PC-9 (cell line): ENCODE measurements around the gene TLN1. TPM values are rescaled to one million over a fixed set of nuclear protein-coding genes. Genes with fewer than 3 reads are reported as not detected.

Source experiments
- Bru-seq: library from RNA; stranded (reverse); fragments of 400-500 nt; gene quantifications from one replicate; lab custom pipeline; 2021; lab: Mats Ljungman, UMichigan
- BruChase-seq, 2 experiments: library from RNA; stranded (reverse); fragments of 400-500 nt; gene quantifications; one replicate each; lab custom pipeline; 2021; lab: Mats Ljungman, UMichigan
- BruUV-seq: library from RNA; stranded (reverse); fragments of 400-500 nt; replicated peaks from 2 replicates; lab custom pipeline; 2021; lab: Mats Ljungman, UMichigan
- CTCF ChIA-PET: fragments of 300-600 bp; sonication (Branson Sonifier 250); formaldehyde crosslinking; loops from one replicate; lab custom pipeline; 2022; ENCODE audit warnings: antibody characterized with exemption; lab: Charles Lee
- POLR2A ChIA-PET: fragments of 300-600 bp; sonication (Branson Sonifier 250); formaldehyde crosslinking; loops from one replicate; lab custom pipeline; 2022; ENCODE audit warnings: antibody characterized with exemption; ENCODE audit not compliant: unreplicated experiment; lab: Charles Lee
- DNase-seq, 2 experiments: peaks; one replicate each; pipeline versions ENCODE4 v3.0.0 to v3.0.0-alpha.2; 2015 to 2022; ENCODE audit warnings: mixed read lengths in 1 of 2
- H2AFZ ChIP-seq: fragments of 200-600 bp; sonication (generic); 2 replicates; pipeline ENCODE4 v1.8.1; 2017; ENCODE audit warnings: antibody characterized with exemption
- H3F3A ChIP-seq: fragments of 200-600 bp; sonication (generic); 2 replicates; pipeline ENCODE4 v1.8.1; 2017; ENCODE audit warnings: antibody characterized with exemption, mild to moderate bottlenecking, low read depth; ENCODE audit not compliant: insufficient read depth
- H3K27ac ChIP-seq: fragments of 200-600 bp; sonication (generic); 2 replicates; pipeline ENCODE4 v1.6.1; 2016; ENCODE audit warnings: mixed run types
- H3K27me3 ChIP-seq: fragments of 200-600 bp; sonication (generic); 2 replicates; pipeline ENCODE4 v1.6.1; 2016; ENCODE audit warnings: low read depth, mixed run types; ENCODE audit not compliant: insufficient read depth
- H3K36me3 ChIP-seq: fragments of 200-600 bp; sonication (generic); 2 replicates; pipeline ENCODE4 v1.6.1; 2016; ENCODE audit warnings: low read depth, mixed run types
- H3K4me1 ChIP-seq: fragments of 200-600 bp; sonication (generic); replicated peaks from 2 replicates; pipeline ENCODE4 v1.6.1; 2016; ENCODE audit warnings: mixed run types; ENCODE audit not compliant: insufficient read depth
- H3K4me2 ChIP-seq: fragments of 200-600 bp; sonication (generic); 2 replicates; pipeline ENCODE4 v1.6.1; 2017; ENCODE audit warnings: mixed run types
- H3K4me3 ChIP-seq: fragments of 200-600 bp; sonication (generic); 2 replicates; pipeline ENCODE4 v1.6.1; 2016; ENCODE audit warnings: mixed run types
- H3K79me2 ChIP-seq: fragments of 200-600 bp; sonication (generic); 2 replicates; pipeline ENCODE4 v1.6.1; 2017; ENCODE audit warnings: low read depth, mixed run types
- H3K9me2 ChIP-seq: fragments of 200-600 bp; sonication (generic); 2 replicates; pipeline ENCODE4 v1.8.1; 2017; ENCODE audit warnings: mild to moderate bottlenecking; ENCODE audit not compliant: insufficient read depth
- H3K9me3 ChIP-seq: fragments of 200-600 bp; sonication (generic); 2 replicates; pipeline ENCODE4 v1.8.1; 2016; ENCODE audit warnings: low read depth; ENCODE audit not compliant: insufficient read depth
- H4K20me1 ChIP-seq: fragments of 200-600 bp; sonication (generic); 2 replicates; pipeline ENCODE4 v1.8.1; 2017; ENCODE audit not compliant: insufficient read depth
- CTCF ChIP-seq: fragments of 200-600 bp; sonication (generic); conservative IDR thresholded peaks from 2 replicates; pipeline ENCODE4 v1.6.1; 2017; ENCODE audit warnings: mixed run types, antibody characterized with exemption, mild to moderate bottlenecking, moderate library complexity
- EZH2 ChIP-seq: fragments of 200-600 bp; sonication (generic); IDR thresholded peaks from 2 replicates; pipeline ENCODE4 v1.8.0; 2017; ENCODE audit warnings: antibody characterized with exemption, low read depth
- intact Hi-C: fragments of 100-400 bp; cut with micrococcal nuclease; formaldehyde crosslinking; loops from one replicate; pipeline ENCODE4 v1.10.0; 2022; ENCODE audit not compliant: unreplicated experiment
- long read RNA-seq: library from polyadenylated mRNA; stranded (forward); transcript quantifications from one replicate; pipeline ENCODE4 v2.0.0, GENCODE V29; 2022
- total RNA-seq: library from RNA; stranded (reverse); gene quantifications from 2 replicates; pipeline ENCODE4 v1.2.3, GENCODE V29; 2021

The TLN1 gene
- total RNA-seq (101 and 114 TPM in 2 replicates), Bru-seq, nascent RNA (percentile 71 among the genes with signal in this experiment), BruChase-seq, experiment 1, labeled RNA remaining after a 2-hour chase (percentile 73 among the genes with signal in this experiment), BruChase-seq, experiment 2, labeled RNA remaining after a 6-hour chase (percentile 86 among the genes with signal in this experiment)
- long read RNA-seq, partial matches to known transcripts: 28 of 37 reads
- long read RNA-seq, other reads (novel, unspliced or antisense): 9 of 37 reads

- intact Hi-C loops: loop anchor here (1.0 to 10.0 kb wide), 5 partner anchors 17 to 247 kb away; partner anchors contain the start of genes CCDC107, GBA2, RGP1 and RMRP
- H3K4me2 ChIP-seq: peak within 1 kb of the TSS; percentile 89
- 0 out of 2 replicates have a peak, but pooled peaks cover 12% of the 10 kb centered on the region for H3K36me3 ChIP-seq
- H4K20me1 ChIP-seq: peaks cover 6% of the 10 kb centered on the region; the same call in 1 of the 2 replicates
- H3K27ac ChIP-seq: peak within 1 kb of the TSS; percentile 79
- peaks cover 35% of the 10 kb centered on the region for H3F3A ChIP-seq
- no TSS peak for BruUV-seq
- ChIA-PET POLR2A (interaction anchor here (0.7 to 2.4 kb wide), 4 partner anchors 17 to 81 kb away, joined by 3 to 28 read pairs (median 6); partner anchors contain the start of genes CCDC107 and RMRP), CTCF (interaction anchor here (0.9 to 1.6 kb wide), 3 partner anchors 16 to 71 kb away, joined by 3 to 4 read pairs (median 4); no protein-coding TSS in a partner anchor)
- peak within 1 kb of the TSS; percentile 93 for H2AFZ ChIP-seq
- peak; percentile 92 to 96 for DNase-seq
- peak within 1 kb of the TSS; percentile 86 for H3K4me3 ChIP-seq
- TF ChIP-seq EZH2: no peak
- TF ChIP-seq CTCF: no peak
- no peaks in the 10 kb centered on the region for H3K9me2 ChIP-seq
- H3K9me3 ChIP-seq: no peaks in the 10 kb centered on the region
- H3K4me1 ChIP-seq: peaks cover 48% of the 10 kb centered on the region
- no peaks in the 10 kb centered on the region for H3K27me3 ChIP-seq
- peaks cover 59% of the 10 kb centered on the region for H3K79me2 ChIP-seq
Measured at GRCh38 chr9:35732185-35732799, at the start of gene TLN1, which contains the start of gene CREB3. TLN1 (minus strand) TSS chr9:35732195; CDS start chr9:35725694, 6,501 bp downstream. CREB3 (plus strand) TSS chr9:35732666; CDS start chr9:35732773, 107 bp downstream.

GRCh38 chr9:35781066-35781465 is 49.1 kb upstream of the TLN1 start:
- ChIA-PET POLR2A (no interaction called here), CTCF (no interaction called here)
- 0 out of 2 replicates have a peak, but pooled peaks cover 5% of the 10 kb centered on the region for H3K36me3 ChIP-seq
- BruUV-seq: no TSS peak
- intact Hi-C loops: no loop called here
- no peaks in the 10 kb centered on the region for H4K20me1 ChIP-seq
- no peaks in the 10 kb centered on the region for H3K9me2 ChIP-seq
- TF ChIP-seq CTCF (no peak), EZH2 (no peak)
- no peak overlapping the region for H3K27ac ChIP-seq
- H3K9me3 ChIP-seq: no peaks in the 10 kb centered on the region
- H3K4me2 ChIP-seq: no peak overlapping the region
- DNase-seq: no peak
- no peaks in the 10 kb centered on the region for H3K4me1 ChIP-seq
- no peak overlapping the region for H3K4me3 ChIP-seq
- H2AFZ ChIP-seq: no peak overlapping the region
- H3K79me2 ChIP-seq: no peaks in the 10 kb centered on the region
- no peaks in the 10 kb centered on the region for H3K27me3 ChIP-seq
- no peaks in the 10 kb centered on the region for H3F3A ChIP-seq

- no peak for TF ChIP-seq CTCF
- TF ChIP-seq EZH2: no peak
- Histone ChIP-seq H3K27me3 (no peaks in the 10 kb centered on the region), H3K4me3 (no peak overlapping the region), H3K4me1 (no peaks in the 10 kb centered on the region), H3F3A (no peaks in the 10 kb centered on the region), H3K36me3 (0 out of 2 replicates have a peak, but pooled peaks cover 2% of the 10 kb centered on the region), H2AFZ (no peak overlapping the region), H3K27ac (no peak overlapping the region), H3K9me3 (no peaks in the 10 kb centered on the region), H3K9me2 (no peaks in the 10 kb centered on the region), H4K20me1 (no peaks in the 10 kb centered on the region), H3K79me2 (no peaks in the 10 kb centered on the region), H3K4me2 (no peak overlapping the region)
- BruUV-seq: no TSS peak
- ChIA-PET POLR2A (no interaction called here), CTCF (no interaction called here)
- DNase-seq: no peak
- intact Hi-C loops: no loop called here
Measured at GRCh38 chr9:35778496-35778895, 46.5 kb upstream of the TLN1 start.
